HCT116 (cell line): ENCODE measurements around the gene KIRREL3. TPM values are rescaled to one million over a fixed set of nuclear protein-coding genes. Genes with fewer than 3 reads are reported as not detected.

ENCODE experiments used
- ATAC-seq: fragments of 200-7000 bp; cut with Tn5 transposase; 2 replicates; pipeline ENCODE4 v1.9.1; 2020; ENCODE audit warnings: mild to moderate bottlenecking, moderate library complexity
- BruUV-seq: library from RNA; stranded (reverse); fragments of 400-500 nt; replicated peaks from 2 replicates; lab custom pipeline; 2021; lab: Mats Ljungman, UMichigan
- CTCF ChIA-PET: fragments of 300-600 bp; sonication (Branson Sonifier 250); formaldehyde crosslinking; loops from one replicate; lab custom pipeline; 2021; ENCODE audit warnings: antibody characterized with exemption; lab: Charles Lee
- POLR2A ChIA-PET: fragments of 300-600, 350-600 bp; sonication (Branson Sonifier 250); formaldehyde crosslinking; loops from one replicate; lab custom pipeline; 2021; ENCODE audit warnings: antibody characterized with exemption; lab: Charles Lee
- RAD21 ChIA-PET, 2 experiments: fragments of 300-600 bp; sonication (Branson Sonifier 250); formaldehyde crosslinking; loops; one replicate each; lab custom pipeline; 2023; ENCODE audit warnings: low total read pairs in 2 of 2; ENCODE audit not compliant: uncharacterized antibody in 2 of 2, unreplicated experiment in 2 of 2, low non-redundant PET in 1 of 2; lab: Charles Lee
- DNase-seq: peaks from one replicate; pipeline ENCODE4 v3.0.0-alpha.2; 2010; ENCODE audit warnings: low read depth, low spot score
- H2AFZ ChIP-seq: fragments of 200-600 bp; shearing (Covaris generic), sonication (generic); 2 replicates; pipeline ENCODE4 v1.6.1; 2017; ENCODE audit warnings: low read depth, mixed run types, mixed read lengths, antibody characterized with exemption, low read length; ENCODE audit not compliant: poor library complexity, severe bottlenecking
- H3K27ac ChIP-seq: 2 replicates; pipeline ENCODE4 v1.5.1; 2012; ENCODE audit warnings: low read depth, low read length
- H3K27me3 ChIP-seq: fragments of 200-600 bp; sonication (generic); 2 replicates; pipeline ENCODE4 v1.6.1; 2016; ENCODE audit warnings: mixed run types, low read length, mixed read lengths; ENCODE audit not compliant: insufficient read depth
- H3K36me3 ChIP-seq, 2 experiments: fragments of 200-500 bp in 1 of 2; fragments of 200-600 bp in 1 of 2; sonication (Bioruptor generic) in 1 of 2; sonication (generic) in 1 of 2; 2 replicates each; pipeline versions ENCODE4 v1.5.1 to v1.6.1; 2014 to 2016; ENCODE audit warnings: low read length in 2 of 2, inconsistent platforms in 1 of 2, mixed read lengths in 1 of 2, mixed run types in 1 of 2; ENCODE audit not compliant: insufficient read depth in 2 of 2, control insufficient read depth in 1 of 2
- H3K4me1 ChIP-seq, 2 experiments: fragments of 200-600 bp in 1 of 2; sonication (generic) in 1 of 2; 2 replicates each; pipeline versions ENCODE4 v1.5.1 to v1.6.1; 2012 to 2017; ENCODE audit warnings: low read length in 2 of 2, inconsistent platforms in 1 of 2, mild to moderate bottlenecking in 1 of 2, mixed read lengths in 1 of 2, mixed run types in 1 of 2, moderate library complexity in 1 of 2; ENCODE audit not compliant: insufficient read depth in 2 of 2, control insufficient read depth in 1 of 2
- H3K4me2 ChIP-seq: fragments of 200-600 bp; sonication (generic); 2 replicates; pipeline ENCODE4 v1.6.1; 2017; ENCODE audit warnings: mixed run types, low read length, mixed read lengths
- H3K4me3 ChIP-seq, 2 experiments: fragments of 200-600 bp in 1 of 2; sonication (generic) in 1 of 2; replicated peaks in 1 of 2; 2 replicates each; pipeline ENCODE4 v1.5.1; 2011 to 2016; ENCODE audit warnings: low read length in 2 of 2, control low read depth in 1 of 2, low read depth in 1 of 2, mild to moderate bottlenecking in 1 of 2, mixed read lengths in 1 of 2, mixed run types in 1 of 2
- H3K79me2 ChIP-seq: fragments of 200-600 bp; sonication (generic); 2 replicates; pipeline ENCODE4 v1.6.1; 2017; ENCODE audit warnings: mild to moderate bottlenecking, mixed run types, low read length, moderate library complexity, mixed read lengths; ENCODE audit not compliant: insufficient read depth
- H3K9ac ChIP-seq: fragments of 200-600 bp; sonication (generic); 2 replicates; pipeline ENCODE4 v1.6.1; 2016; ENCODE audit warnings: low read length, mixed read lengths
- H3K9me2 ChIP-seq: fragments of 200-600 bp; sonication (generic), shearing (Covaris generic); 2 replicates; pipeline ENCODE4 v1.6.1; 2017; ENCODE audit warnings: mixed run types, mild to moderate bottlenecking, moderate library complexity; ENCODE audit not compliant: insufficient read depth
- H3K9me3 ChIP-seq, 2 experiments: fragments of 200-500 bp in 1 of 2; fragments of 200-600 bp in 1 of 2; sonication (Bioruptor generic) in 1 of 2; sonication (generic) in 1 of 2; 2 replicates each; pipeline ENCODE4 v1.6.1; 2014 to 2017; ENCODE audit warnings: low read length in 2 of 2, mixed read lengths in 2 of 2, inconsistent platforms in 1 of 2, low read depth in 1 of 2, mild to moderate bottlenecking in 1 of 2, mixed run types in 1 of 2, moderate library complexity in 1 of 2; ENCODE audit not compliant: control insufficient read depth in 1 of 2, insufficient read depth in 1 of 2
- H4K20me1 ChIP-seq: fragments of 200-600 bp; sonication (generic), shearing (Covaris generic); 2 replicates; pipeline ENCODE4 v1.6.1; 2017; ENCODE audit warnings: mixed run types, mild to moderate bottlenecking, moderate library complexity; ENCODE audit not compliant: insufficient read depth
- CBX3 ChIP-seq: IDR thresholded peaks from 2 replicates; pipeline ENCODE4 v1.6.1; 2012; ENCODE audit warnings: low read depth
- REST ChIP-seq: IDR thresholded peaks from 2 replicates; pipeline ENCODE4 v1.6.1; 2012; ENCODE audit warnings: low read depth
- SIN3A ChIP-seq: IDR thresholded peaks from 2 replicates; pipeline ENCODE4 v1.6.1; 2012; ENCODE audit warnings: low read depth
- intact Hi-C: fragments of 100-400 bp; cut with micrococcal nuclease; formaldehyde crosslinking; loops from 2 replicates; pipeline ENCODE4 v1.10.0; 2022
- total RNA-seq: library from RNA; stranded (reverse); gene quantifications from one replicate; pipeline ENCODE4 v1.2.1, GENCODE V29; 2021; ENCODE audit not compliant: unreplicated experiment
- TF ChIP-seq, protein P1 (sequence below), 3 experiments: fragments of 200-600 bp in 1 of 3; sonication (generic) in 1 of 3; IDR thresholded peaks in 2 of 3; conservative IDR thresholded peaks in 1 of 3; 2 replicates each; pipeline ENCODE4 v1.5.1; 2012 to 2017; ENCODE audit warnings: low read depth in 2 of 3, low read length in 2 of 3, antibody characterized with exemption in 1 of 3, borderline replicate concordance in 1 of 3, control low read depth in 1 of 3, mild to moderate bottlenecking in 1 of 3, mixed read lengths in 1 of 3, mixed run types in 1 of 3, moderate library complexity in 1 of 3; ENCODE audit not compliant: insufficient read depth in 1 of 3

The KIRREL3 gene
- total RNA-seq, 1 experiment from 2014 or later: not detected

- CTCF ChIA-PET: no interaction called here
- H3K4me3 ChIP-seq: no peak overlapping the region
- RAD21 ChIA-PET: no interaction called here
- DNase-seq: no peak
- H3K9me2 ChIP-seq: no peaks in the 10 kb centered on the region
- intact Hi-C loops: no loop called here
- H3K9ac ChIP-seq: no peak overlapping the region
- BruUV-seq: no TSS peak
- TF ChIP-seq SIN3A: no peak
- peak; percentile 39 for TF ChIP-seq REST
- TF ChIP-seq, all 23 proteins: peak for 1
- Histone ChIP-seq H4K20me1 (no peaks in the 10 kb centered on the region), H3K4me2 (no peak overlapping the region), H3K9me3 (no peaks in the 10 kb centered on the region), H3K36me3 (no peaks in the 10 kb centered on the region), H3K79me2 (no peaks in the 10 kb centered on the region), H3K27ac (no peak overlapping the region), H2AFZ (no peak overlapping the region), H3K4me1 (no peaks in the 10 kb centered on the region), H3K27me3 (peaks cover 52% of the 10 kb centered on the region)
- ATAC-seq: no peak
- POLR2A ChIA-PET: no interaction called here
Measured at GRCh38 chr11:126544108-126545056, 456.2 kb downstream of the KIRREL3 start.

GRCh38 chr11:126543691-126544090, 456.9 kb downstream of the KIRREL3 start:
- no peaks in the 10 kb centered on the region for H4K20me1 ChIP-seq
- no peaks in the 10 kb centered on the region for H3K79me2 ChIP-seq
- no peaks in the 10 kb centered on the region for H3K9me2 ChIP-seq
- no peaks in the 10 kb centered on the region for H3K9me3 ChIP-seq
- RAD21 ChIA-PET: no interaction called here
- no peak overlapping the region for H3K4me2 ChIP-seq
- peaks cover 58% of the 10 kb centered on the region for H3K27me3 ChIP-seq
- no peak overlapping the region for H3K9ac ChIP-seq
- ATAC-seq (no peak), DNase-seq (no peak)
- no peak overlapping the region for H3K4me3 ChIP-seq
- H2AFZ ChIP-seq: no peak overlapping the region
- intact Hi-C loops: no loop called here
- H3K27ac ChIP-seq: no peak overlapping the region
- TF ChIP-seq, protein P1, sequence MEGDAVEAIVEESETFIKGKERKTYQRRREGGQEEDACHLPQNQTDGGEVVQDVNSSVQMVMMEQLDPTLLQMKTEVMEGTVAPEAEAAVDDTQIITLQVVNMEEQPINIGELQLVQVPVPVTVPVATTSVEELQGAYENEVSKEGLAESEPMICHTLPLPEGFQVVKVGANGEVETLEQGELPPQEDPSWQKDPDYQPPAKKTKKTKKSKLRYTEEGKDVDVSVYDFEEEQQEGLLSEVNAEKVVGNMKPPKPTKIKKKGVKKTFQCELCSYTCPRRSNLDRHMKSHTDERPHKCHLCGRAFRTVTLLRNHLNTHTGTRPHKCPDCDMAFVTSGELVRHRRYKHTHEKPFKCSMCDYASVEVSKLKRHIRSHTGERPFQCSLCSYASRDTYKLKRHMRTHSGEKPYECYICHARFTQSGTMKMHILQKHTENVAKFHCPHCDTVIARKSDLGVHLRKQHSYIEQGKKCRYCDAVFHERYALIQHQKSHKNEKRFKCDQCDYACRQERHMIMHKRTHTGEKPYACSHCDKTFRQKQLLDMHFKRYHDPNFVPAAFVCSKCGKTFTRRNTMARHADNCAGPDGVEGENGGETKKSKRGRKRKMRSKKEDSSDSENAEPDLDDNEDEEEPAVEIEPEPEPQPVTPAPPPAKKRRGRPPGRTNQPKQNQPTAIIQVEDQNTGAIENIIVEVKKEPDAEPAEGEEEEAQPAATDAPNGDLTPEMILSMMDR (IDR thresholded peaks at IDR 0.05 in 2 of 3, conservative IDR thresholded peaks at IDR 0.05 in 1 of 3; ENCODE audit: borderline replicate concordance in 1 of 3, insufficient read depth in 1 of 3, low read depth in 2 of 3, low read length in 2 of 3): no peak
- no peak for TF ChIP-seq CBX3
- POLR2A ChIA-PET: no interaction called here
- H3K4me1 ChIP-seq: no peaks in the 10 kb centered on the region
- H3K36me3 ChIP-seq: no peaks in the 10 kb centered on the region
- BruUV-seq: no TSS peak
- CTCF ChIA-PET: no interaction called here
